ENCODE results near the gene ARFGEF3. TPM values are rescaled to one million over a fixed set of nuclear protein-coding genes. Genes with fewer than 3 reads are reported as not detected.

Gene ARFGEF3
- total and polyA plus RNA-seq, 3 experiments from 2014 or later, result 0.09 to 0.11 TPM; not detected in 1

Other genes starting within 250 kb of the ARFGEF3 start
- gene PERP, start 54.5 kb upstream of the ARFGEF3 start, total RNA-seq, result 1 to 10 TPM; 8.0 to 8.7 TPM
- gene PERP, start 54.5 kb upstream of the ARFGEF3 start, polyA plus RNA-seq, result 6.4 TPM
- not detected for gene PBOV1, start 56.6 kb downstream of the ARFGEF3 start, total RNA-seq
- not detected for gene PBOV1, start 56.6 kb downstream of the ARFGEF3 start, polyA plus RNA-seq
- not detected for gene SMIM28, start 216.0 kb downstream of the ARFGEF3 start, total RNA-seq
- not detected for gene SMIM28, start 216.0 kb downstream of the ARFGEF3 start, polyA plus RNA-seq
- 10 to 100 TPM; 27.2 to 27.5 TPM for gene HEBP2, start 242.3 kb downstream of the ARFGEF3 start, total RNA-seq
- 42.0 TPM for gene HEBP2, start 242.3 kb downstream of the ARFGEF3 start, polyA plus RNA-seq